ENCODE data around the gene IQUB. TPM values are rescaled to one million over a fixed set of nuclear protein-coding genes. Genes with fewer than 3 reads are reported as not detected.
"Not testable (repeated sequence)": the region's sequence is repeated elsewhere in the genome, so short reads cannot be mapped to it uniquely, and the experiment has no call there.

Gene IQUB
- total RNA-seq, 1 donor from 2014 or later = 1.6 TPM

DNA sequence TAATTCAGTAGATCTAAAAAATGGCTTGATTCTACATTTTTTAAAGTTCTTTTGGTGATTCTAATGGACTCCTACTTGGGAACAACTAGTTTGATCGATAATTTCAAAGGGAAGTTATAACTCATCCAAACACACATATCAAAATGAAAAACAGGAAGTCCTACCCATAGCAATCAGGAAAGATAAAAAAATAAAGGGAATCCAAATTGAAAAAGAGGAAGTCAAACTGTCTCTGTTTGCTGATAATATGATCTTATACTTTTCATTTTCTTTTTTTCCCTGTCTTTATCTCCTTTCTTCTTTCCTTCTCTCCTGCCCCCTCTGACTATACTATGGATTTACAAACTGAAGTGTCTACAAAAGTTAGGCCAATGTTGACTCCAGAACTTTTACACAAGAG, 118.8 kb downstream of the IQUB start:
- no peak for DNase-seq (ENCODE audit: low spot score)

DNA sequence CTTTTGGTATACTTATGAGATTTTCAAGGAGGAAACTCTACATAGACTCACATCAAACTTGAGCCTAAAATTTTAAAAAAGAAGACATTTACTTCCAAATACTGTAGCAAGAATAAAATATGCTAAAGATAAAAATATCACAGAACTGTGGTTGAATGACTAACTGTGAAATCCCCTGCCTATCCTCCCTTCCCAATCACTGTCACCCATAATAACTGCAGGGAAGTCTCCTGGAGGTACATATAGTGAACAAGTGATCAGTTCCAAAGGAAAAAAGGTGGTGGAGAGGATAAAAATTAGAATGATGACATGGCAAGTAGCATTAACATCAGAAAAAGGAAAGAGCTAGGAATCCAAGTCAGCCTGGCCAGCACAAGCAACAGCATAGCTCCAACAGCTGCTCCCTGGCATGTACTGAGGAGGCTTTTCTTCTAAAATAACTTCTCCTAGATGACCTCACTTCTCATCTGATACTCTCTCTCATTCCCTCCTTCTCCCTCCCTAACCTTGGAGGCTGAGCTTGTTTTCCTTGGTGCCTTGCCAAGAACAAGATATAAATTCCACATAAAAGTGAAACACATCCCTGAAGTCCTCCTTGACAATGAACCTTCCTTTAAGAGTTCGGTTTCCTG, 124.0 kb downstream of the IQUB start:
- no peak for DNase-seq (ENCODE audit: low spot score)

DNA sequence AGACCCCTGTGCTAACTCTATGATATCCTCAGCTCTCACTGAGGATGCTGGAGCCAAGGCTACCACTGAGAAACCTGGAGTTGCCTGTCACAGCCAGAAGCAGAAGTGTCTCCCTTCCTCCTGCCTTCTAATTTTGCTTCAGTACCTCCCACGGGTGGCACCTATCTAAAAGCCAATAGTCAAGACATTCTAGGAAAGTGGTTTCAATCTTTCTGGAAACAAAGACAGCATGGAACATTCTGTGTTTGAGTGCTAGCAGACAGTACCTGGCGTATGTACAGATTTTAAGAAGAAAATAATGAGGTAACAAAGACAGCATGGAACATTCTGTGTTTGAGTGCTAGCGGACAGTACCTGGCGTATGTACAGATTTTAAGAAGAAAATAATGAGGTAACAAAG, 126.4 kb downstream of the IQUB start:
- DNase-seq (ENCODE audit: low spot score) = not testable (repeated sequence)

Other genes starting within 250 kb of the IQUB start
- 81.5 TPM for gene NDUFA5, start 23.2 kb upstream of the IQUB start, total RNA-seq
- not detected for gene ASB15, start 67.2 kb upstream of the IQUB start, total RNA-seq
- 0.47 TPM for gene LMOD2, start 121.3 kb upstream of the IQUB start, total RNA-seq
- gene WASL, start 214.4 kb upstream of the IQUB start, total RNA-seq = 59.4 TPM